HEK293T (cell line): Measurements from ENCODE around the gene GGT6.
"Not testable (repeated sequence)": the region's sequence is repeated elsewhere in the genome, so short reads cannot be mapped to it uniquely, and the experiment has no call there.

ENCODE experiments used
- CTCF ChIA-PET: fragments of 350-600 bp; formaldehyde crosslinking; extraction: SDS; loops from one replicate; lab custom pipeline; 2021; ENCODE audit warnings: antibody characterized with exemption, inconsistent platforms; lab: Yijun Ruan, JAX
- POLR2A ChIA-PET: fragments of 350-600 bp; formaldehyde crosslinking; extraction: SDS; loops from one replicate; lab custom pipeline; 2020; ENCODE audit warnings: antibody characterized with exemption, inconsistent platforms; lab: Yijun Ruan, JAX
- DNase-seq: peaks from one replicate; pipeline ENCODE4 v3.0.0; 2012; ENCODE audit warnings: mixed read lengths; ENCODE audit errors: extremely low spot score
- ARNT ChIP-seq: fragments of 450-650 bp; IDR thresholded peaks from 2 replicates; pipeline ENCODE4 v1.6.1; 2017; ENCODE audit warnings: mild to moderate bottlenecking
- BHLHE40 ChIP-seq: fragments of 450-650 bp; IDR thresholded peaks from 2 replicates; pipeline ENCODE4 v1.6.1; 2016; ENCODE audit warnings: mild to moderate bottlenecking, moderate library complexity, borderline replicate concordance
- CTBP1 ChIP-seq: fragments of 450-650 bp; IDR thresholded peaks from 2 replicates; pipeline ENCODE4 v1.6.1; 2016; ENCODE audit warnings: borderline replicate concordance
- ELF4 ChIP-seq: fragments of 450-650 bp; IDR thresholded peaks from 2 replicates; pipeline ENCODE4 v1.6.1; 2017; ENCODE audit warnings: antibody characterized with exemption
- FOXA1 ChIP-seq: fragments of 450-650 bp; IDR thresholded peaks from 2 replicates; pipeline ENCODE4 v1.6.1; 2016; ENCODE audit warnings: mild to moderate bottlenecking
- FOXK2 ChIP-seq: fragments of 450-650 bp; IDR thresholded peaks from 2 replicates; pipeline ENCODE4 v1.6.1; 2016; ENCODE audit warnings: mild to moderate bottlenecking
- FOXM1 ChIP-seq: fragments of 450-650 bp; IDR thresholded peaks from 2 replicates; pipeline ENCODE4 v1.6.1; 2017; ENCODE audit warnings: mild to moderate bottlenecking, borderline replicate concordance
- HDGF ChIP-seq: fragments of 450-650 bp; IDR thresholded peaks from 2 replicates; pipeline ENCODE4 v1.6.1; 2017; ENCODE audit warnings: antibody characterized with exemption, borderline replicate concordance
- L3MBTL2 ChIP-seq: fragments of 450-650 bp; conservative IDR thresholded peaks from 2 replicates; pipeline ENCODE4 v1.6.1; 2016; ENCODE audit warnings: mild to moderate bottlenecking
- LEF1 ChIP-seq: fragments of 450-650 bp; IDR thresholded peaks from 2 replicates; pipeline ENCODE4 v1.6.1; 2017; ENCODE audit warnings: mild to moderate bottlenecking, borderline replicate concordance
- NFRKB ChIP-seq: fragments of 450-650 bp; IDR thresholded peaks from 2 replicates; pipeline ENCODE4 v1.6.1; 2016; ENCODE audit warnings: mild to moderate bottlenecking, moderate library complexity
- SP1 ChIP-seq: fragments of 450-650 bp; IDR thresholded peaks from 2 replicates; pipeline ENCODE4 v1.6.1; 2017
- SUZ12 ChIP-seq: fragments of 450-650 bp; IDR thresholded peaks from 2 replicates; pipeline ENCODE4 v1.6.1; 2016; ENCODE audit warnings: mild to moderate bottlenecking
- TARDBP ChIP-seq: fragments of 450-650 bp; IDR thresholded peaks from 2 replicates; pipeline ENCODE4 v1.6.1; 2016
- ZNF384 ChIP-seq: fragments of 450-650 bp; IDR thresholded peaks from 2 replicates; pipeline ENCODE4 v1.6.1; 2016
- TF ChIP-seq, protein P1 (sequence below): fragments of 450-650 bp; IDR thresholded peaks from 2 replicates; pipeline ENCODE4 v1.6.1; 2016

The GGT6 gene

GRCh38 chr17:4594406-4594805 is 34.0 kb upstream of the GGT6 start:
- CTCF ChIA-PET: no interaction called here
- TF ChIP-seq FOXK2 (no peak), FOXM1 (no peak), CTBP1 (no peak)
- POLR2A ChIA-PET: no interaction called here
- DNase-seq: no peak

DNA sequence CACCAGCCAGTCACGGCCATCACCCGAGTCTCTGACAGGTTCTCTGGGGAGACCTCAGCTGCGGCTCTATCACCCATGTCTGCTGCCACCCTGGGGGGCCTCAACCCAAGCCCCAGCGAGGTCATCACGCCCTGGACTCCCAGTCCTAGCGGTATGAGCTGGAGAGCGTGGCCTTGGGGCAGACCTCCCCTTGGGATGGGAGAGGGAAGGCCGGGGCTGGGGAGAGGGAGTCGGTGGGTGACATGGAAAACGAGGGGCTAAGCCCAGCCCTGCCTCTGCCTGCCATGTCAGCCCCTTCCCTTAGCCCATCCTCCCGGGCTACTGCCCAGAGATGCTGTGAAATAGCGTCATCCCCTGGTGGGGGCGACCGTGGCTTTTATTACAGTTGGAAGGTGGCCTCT is 32.6 kb upstream of the GGT6 start:
- POLR2A ChIA-PET: no interaction called here
- DNase-seq: no peak
- TF ChIP-seq HDGF (no peak), SUZ12 (no peak), LEF1 (no peak), FOXK2 (no peak), TARDBP (no peak), CTBP1 (no peak), ELF4 (no peak), ARNT (no peak), ZNF384 (no peak), L3MBTL2 (no peak), NFRKB (no peak), SP1 (no peak), FOXM1 (no peak), FOXA1 (no peak)
- TF ChIP-seq, protein P1, sequence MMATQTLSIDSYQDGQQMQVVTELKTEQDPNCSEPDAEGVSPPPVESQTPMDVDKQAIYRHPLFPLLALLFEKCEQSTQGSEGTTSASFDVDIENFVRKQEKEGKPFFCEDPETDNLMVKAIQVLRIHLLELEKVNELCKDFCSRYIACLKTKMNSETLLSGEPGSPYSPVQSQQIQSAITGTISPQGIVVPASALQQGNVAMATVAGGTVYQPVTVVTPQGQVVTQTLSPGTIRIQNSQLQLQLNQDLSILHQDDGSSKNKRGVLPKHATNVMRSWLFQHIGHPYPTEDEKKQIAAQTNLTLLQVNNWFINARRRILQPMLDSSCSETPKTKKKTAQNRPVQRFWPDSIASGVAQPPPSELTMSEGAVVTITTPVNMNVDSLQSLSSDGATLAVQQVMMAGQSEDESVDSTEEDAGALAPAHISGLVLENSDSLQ: no peak
- CTCF ChIA-PET: interaction anchor here (1.1 kb wide), 1 partner anchor 25 kb away, joined by 3 read pairs; no protein-coding TSS in a partner anchor

DNA sequence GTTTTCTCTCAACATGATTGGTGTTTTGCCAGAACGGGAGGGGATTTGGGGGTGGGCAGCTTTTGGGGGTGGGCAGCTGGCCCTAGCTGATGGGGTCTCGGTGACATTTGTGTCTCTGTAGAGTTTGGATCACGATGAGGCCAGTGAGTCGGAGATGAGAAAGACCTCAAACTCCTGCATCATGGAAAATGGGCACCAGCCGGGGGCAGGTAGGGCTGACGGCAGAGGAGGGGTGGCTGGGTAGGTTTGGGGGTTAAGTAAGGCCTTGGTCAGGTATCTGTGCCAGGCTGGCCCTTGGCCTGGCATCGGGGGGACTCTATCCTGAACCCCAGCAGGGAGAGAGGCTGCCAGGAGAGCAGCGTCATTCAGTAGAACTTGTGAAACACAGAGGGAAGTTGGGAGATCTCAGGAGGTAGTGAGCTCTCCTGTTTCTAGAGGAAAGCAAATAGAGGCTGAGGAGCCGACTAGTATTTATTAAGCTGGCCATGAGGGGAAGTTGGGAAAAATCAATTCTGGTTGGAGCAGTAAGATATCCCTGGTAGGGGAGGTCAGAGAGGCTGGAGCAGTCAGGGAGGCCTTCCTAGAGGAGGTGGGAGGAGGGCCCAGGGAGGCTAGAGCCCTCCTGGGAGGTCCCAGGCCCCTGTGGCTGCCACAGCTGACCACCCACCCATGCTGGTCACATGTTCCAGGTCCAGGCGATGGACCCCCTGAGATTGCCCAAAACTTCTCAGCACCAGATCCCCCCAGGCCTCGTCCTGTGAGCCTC is 32.0 kb upstream of the GGT6 start:
- no peak for DNase-seq
- CTCF ChIA-PET: interaction anchor here (1.2 to 2.0 kb wide), 2 partner anchors 25 to 110 kb away, joined by 3 to 7 read pairs; no protein-coding TSS in a partner anchor
- POLR2A ChIA-PET: no interaction called here
- TF ChIP-seq SP1 (no peak), ARNT (no peak), NFRKB (no peak), ZNF384 (no peak), FOXK2 (no peak), L3MBTL2 (no peak), ELF4 (no peak), CTBP1 (no peak), TARDBP (no peak), HDGF (no peak)
- TF ChIP-seq, protein P1: no peak

DNA sequence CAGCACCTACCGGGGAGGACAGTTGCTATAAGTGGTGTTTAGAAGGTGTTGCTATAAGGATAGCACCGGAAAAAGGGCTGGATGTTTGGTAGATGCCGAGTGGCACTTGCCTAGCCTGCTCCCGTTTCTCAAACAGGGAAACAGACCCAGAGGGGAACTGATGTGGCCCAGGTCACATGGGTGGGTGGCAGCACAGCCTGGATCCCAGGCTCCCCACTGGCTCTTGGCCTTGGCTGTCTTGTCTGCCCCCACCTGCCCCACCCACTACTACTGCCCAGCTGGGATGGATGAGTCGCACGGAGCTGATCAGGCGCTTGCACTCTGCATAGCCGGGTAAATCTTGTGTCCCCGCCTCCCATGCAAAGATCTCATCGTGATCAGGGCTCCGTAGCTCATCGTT is 31.2 kb upstream of the GGT6 start:
- ChIA-PET CTCF (interaction anchor here (1.2 to 2.0 kb wide), 2 partner anchors 24 to 109 kb away, joined by 3 to 7 read pairs; no protein-coding TSS in a partner anchor), POLR2A (no interaction called here)
- TF ChIP-seq CTBP1 (no peak), NFRKB (no peak)
- DNase-seq: no peak

DNA sequence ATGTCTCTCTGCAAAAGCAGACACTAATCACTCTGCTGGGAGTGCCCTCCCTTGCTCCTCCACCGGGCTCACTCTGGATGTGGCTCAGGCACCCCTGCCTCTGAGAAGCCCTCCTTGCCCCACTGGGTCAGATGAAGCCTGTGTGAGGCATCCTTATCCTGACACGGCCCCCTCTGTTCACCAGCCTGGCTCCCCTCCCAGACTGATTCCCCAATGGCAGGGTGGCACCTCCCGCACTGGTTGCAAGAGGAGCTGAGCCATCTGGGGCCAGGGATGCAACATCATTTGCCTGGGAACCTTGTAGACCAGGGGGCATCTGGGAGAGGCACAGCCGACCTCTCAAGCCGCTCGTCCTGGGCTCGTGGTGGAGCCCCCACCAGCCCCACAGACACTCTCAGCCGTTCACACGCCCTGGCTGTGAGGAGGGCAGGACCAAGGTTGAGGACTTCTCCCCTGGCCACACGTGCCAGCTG is 30.6 kb upstream of the GGT6 start:
- no peak for DNase-seq
- no peak for TF ChIP-seq ZNF384
- TF ChIP-seq L3MBTL2: no peak
- no peak for TF ChIP-seq FOXK2
- no peak for TF ChIP-seq SUZ12
- TF ChIP-seq, protein P1: no peak
- no peak for TF ChIP-seq LEF1
- no peak for TF ChIP-seq ARNT
- TF ChIP-seq NFRKB: no peak
- TF ChIP-seq BHLHE40: no peak
- TF ChIP-seq TARDBP: no peak
- ChIA-PET POLR2A (interaction anchor here (1.2 kb wide), 1 partner anchor 36 kb away, joined by 4 read pairs; the partner anchor contains the start of gene MYBBP1A), CTCF (interaction anchor here (2.0 kb wide), 1 partner anchor 24 kb away, joined by 7 read pairs; no protein-coding TSS in a partner anchor)

DNA sequence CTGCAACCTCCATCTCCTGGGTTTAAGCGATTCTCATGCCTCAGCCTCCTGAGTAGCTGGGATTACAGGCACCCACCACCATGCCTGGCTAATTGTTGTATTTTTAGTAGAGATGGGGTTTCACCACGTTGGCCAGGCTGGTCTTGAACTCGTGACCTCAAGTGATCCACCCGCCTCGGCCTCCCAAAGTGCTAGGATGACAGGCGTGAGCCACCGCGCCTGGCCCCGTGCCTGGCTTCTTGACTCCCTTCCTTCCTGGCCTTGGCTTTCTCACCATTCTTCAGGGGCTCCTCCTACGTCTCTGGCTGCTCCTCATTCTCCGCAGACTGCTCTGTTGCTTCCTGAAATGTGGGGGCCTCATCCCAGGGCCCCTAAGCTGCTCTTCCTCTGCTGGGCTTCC is 29.7 kb upstream of the GGT6 start:
- CTCF ChIA-PET: interaction anchor here (0.6 to 1.1 kb wide), 2 partner anchors 23 to 35 kb away, joined by 3 read pairs; no protein-coding TSS in a partner anchor
- not testable (repeated sequence) for DNase-seq
- POLR2A ChIA-PET: interaction anchor here (1.2 kb wide), 1 partner anchor 35 kb away, joined by 4 read pairs; the partner anchor contains the start of gene MYBBP1A

- POLR2A ChIA-PET: no interaction called here
- DNase-seq: no peak
- TF ChIP-seq SUZ12 (no peak), LEF1 (no peak)
- CTCF ChIA-PET: interaction anchor here (1.1 kb wide), 1 partner anchor 22 kb away, joined by 3 read pairs; no protein-coding TSS in a partner anchor
Measured at GRCh38 chr17:4588898-4589625, 28.7 kb upstream of the GGT6 start.
